ENCODE measurements around the gene CD274. TPM values are rescaled to one million over a fixed set of nuclear protein-coding genes. Genes with fewer than 3 reads are reported as not detected.

The CD274 gene
- total and polyA plus RNA-seq, 10 of the 15 experiments (the other 5 are each of a cell fraction or from before 2014, with no cell fraction given) = 9.4 to 128 (median 24.6) TPM

DNA sequence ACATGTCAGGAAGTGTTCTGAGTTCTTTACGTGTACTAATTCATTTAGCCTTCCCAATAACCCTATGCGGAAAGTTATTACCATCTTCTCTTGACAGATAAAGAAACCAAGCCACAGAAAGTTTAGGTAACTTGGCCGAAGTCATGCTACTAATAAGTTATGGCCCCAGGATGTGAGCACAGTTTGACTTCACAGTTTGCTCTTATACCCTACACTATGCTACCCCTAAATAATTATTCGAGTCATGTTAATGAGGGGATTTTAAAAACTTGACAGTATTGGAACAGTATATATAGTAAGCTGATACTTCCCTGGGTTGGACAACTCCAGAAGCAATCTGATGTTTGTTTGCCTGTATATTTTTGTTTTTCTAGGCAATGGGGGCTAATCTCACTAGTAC, 30.6 kb downstream of the CD274 start (continued):
- TF ChIP-seq, protein P1, sequence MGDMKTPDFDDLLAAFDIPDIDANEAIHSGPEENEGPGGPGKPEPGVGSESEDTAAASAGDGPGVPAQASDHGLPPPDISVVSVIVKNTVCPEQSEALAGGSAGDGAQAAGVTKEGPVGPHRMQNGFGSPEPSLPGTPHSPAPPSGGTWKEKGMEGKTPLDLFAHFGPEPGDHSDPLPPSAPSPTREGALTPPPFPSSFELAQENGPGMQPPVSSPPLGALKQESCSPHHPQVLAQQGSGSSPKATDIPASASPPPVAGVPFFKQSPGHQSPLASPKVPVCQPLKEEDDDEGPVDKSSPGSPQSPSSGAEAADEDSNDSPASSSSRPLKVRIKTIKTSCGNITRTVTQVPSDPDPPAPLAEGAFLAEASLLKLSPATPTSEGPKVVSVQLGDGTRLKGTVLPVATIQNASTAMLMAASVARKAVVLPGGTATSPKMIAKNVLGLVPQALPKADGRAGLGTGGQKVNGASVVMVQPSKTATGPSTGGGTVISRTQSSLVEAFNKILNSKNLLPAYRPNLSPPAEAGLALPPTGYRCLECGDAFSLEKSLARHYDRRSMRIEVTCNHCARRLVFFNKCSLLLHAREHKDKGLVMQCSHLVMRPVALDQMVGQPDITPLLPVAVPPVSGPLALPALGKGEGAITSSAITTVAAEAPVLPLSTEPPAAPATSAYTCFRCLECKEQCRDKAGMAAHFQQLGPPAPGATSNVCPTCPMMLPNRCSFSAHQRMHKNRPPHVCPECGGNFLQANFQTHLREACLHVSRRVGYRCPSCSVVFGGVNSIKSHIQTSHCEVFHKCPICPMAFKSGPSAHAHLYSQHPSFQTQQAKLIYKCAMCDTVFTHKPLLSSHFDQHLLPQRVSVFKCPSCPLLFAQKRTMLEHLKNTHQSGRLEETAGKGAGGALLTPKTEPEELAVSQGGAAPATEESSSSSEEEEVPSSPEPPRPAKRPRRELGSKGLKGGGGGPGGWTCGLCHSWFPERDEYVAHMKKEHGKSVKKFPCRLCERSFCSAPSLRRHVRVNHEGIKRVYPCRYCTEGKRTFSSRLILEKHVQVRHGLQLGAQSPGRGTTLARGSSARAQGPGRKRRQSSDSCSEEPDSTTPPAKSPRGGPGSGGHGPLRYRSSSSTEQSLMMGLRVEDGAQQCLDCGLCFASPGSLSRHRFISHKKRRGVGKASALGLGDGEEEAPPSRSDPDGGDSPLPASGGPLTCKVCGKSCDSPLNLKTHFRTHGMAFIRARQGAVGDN (IDR thresholded peaks at IDR 0.05) = no peak; the same call in 1 of the 2 replicates
- TF ChIP-seq EED (IDR thresholded peaks at IDR 0.05; ENCODE audit: low read depth) (no peak), ESRRA (IDR thresholded peaks at IDR 0.05; ENCODE audit: low read length) (no peak), DPF2 (IDR thresholded peaks at IDR 0.05) (no peak)
- TF ChIP-seq, protein P2, sequence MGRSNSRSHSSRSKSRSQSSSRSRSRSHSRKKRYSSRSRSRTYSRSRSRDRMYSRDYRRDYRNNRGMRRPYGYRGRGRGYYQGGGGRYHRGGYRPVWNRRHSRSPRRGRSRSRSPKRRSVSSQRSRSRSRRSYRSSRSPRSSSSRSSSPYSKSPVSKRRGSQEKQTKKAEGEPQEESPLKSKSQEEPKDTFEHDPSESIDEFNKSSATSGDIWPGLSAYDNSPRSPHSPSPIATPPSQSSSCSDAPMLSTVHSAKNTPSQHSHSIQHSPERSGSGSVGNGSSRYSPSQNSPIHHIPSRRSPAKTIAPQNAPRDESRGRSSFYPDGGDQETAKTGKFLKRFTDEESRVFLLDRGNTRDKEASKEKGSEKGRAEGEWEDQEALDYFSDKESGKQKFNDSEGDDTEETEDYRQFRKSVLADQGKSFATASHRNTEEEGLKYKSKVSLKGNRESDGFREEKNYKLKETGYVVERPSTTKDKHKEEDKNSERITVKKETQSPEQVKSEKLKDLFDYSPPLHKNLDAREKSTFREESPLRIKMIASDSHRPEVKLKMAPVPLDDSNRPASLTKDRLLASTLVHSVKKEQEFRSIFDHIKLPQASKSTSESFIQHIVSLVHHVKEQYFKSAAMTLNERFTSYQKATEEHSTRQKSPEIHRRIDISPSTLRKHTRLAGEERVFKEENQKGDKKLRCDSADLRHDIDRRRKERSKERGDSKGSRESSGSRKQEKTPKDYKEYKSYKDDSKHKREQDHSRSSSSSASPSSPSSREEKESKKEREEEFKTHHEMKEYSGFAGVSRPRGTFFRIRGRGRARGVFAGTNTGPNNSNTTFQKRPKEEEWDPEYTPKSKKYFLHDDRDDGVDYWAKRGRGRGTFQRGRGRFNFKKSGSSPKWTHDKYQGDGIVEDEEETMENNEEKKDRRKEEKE (IDR thresholded peaks at IDR 0.05) = no peak
- TF ChIP-seq, protein P3, sequence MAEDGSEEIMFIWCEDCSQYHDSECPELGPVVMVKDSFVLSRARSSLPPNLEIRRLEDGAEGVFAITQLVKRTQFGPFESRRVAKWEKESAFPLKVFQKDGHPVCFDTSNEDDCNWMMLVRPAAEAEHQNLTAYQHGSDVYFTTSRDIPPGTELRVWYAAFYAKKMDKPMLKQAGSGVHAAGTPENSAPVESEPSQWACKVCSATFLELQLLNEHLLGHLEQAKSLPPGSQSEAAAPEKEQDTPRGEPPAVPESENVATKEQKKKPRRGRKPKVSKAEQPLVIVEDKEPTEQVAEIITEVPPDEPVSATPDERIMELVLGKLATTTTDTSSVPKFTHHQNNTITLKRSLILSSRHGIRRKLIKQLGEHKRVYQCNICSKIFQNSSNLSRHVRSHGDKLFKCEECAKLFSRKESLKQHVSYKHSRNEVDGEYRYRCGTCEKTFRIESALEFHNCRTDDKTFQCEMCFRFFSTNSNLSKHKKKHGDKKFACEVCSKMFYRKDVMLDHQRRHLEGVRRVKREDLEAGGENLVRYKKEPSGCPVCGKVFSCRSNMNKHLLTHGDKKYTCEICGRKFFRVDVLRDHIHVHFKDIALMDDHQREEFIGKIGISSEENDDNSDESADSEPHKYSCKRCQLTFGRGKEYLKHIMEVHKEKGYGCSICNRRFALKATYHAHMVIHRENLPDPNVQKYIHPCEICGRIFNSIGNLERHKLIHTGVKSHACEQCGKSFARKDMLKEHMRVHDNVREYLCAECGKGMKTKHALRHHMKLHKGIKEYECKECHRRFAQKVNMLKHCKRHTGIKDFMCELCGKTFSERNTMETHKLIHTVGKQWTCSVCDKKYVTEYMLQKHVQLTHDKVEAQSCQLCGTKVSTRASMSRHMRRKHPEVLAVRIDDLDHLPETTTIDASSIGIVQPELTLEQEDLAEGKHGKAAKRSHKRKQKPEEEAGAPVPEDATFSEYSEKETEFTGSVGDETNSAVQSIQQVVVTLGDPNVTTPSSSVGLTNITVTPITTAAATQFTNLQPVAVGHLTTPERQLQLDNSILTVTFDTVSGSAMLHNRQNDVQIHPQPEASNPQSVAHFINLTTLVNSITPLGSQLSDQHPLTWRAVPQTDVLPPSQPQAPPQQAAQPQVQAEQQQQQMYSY (CRISPR knock-in tag; IDR thresholded peaks at IDR 0.05) = no peak

All from GM12878 (cell line).